K562 (cell line): Measurements from ENCODE around the gene STARD13. TPM values are rescaled to one million over a fixed set of nuclear protein-coding genes. Genes with fewer than 3 reads are reported as not detected.

Source experiments
- ATAC-seq: fragments of 200-7000 bp; cut with Tn5 transposase; 3 replicates; pipeline ENCODE4 v1.9.1; 2020; ENCODE audit warnings: moderate library complexity
- BruUV-seq: library from RNA; stranded (reverse); fragments of 400-500 nt; replicated peaks from 2 replicates; lab custom pipeline; 2021; lab: Mats Ljungman, UMichigan
- CTCF ChIA-PET: fragments of 300-600 bp; formaldehyde crosslinking; extraction: SDS; loops from one replicate; lab custom pipeline; 2021; ENCODE audit warnings: low intra/inter-chr PET ratio; lab: Yijun Ruan, JAX
- POLR2A ChIA-PET: fragments of 300-600, 350-650 bp; sonication (Branson Sonifier 250); formaldehyde crosslinking; extraction: SDS; loops from one replicate; lab custom pipeline; 2021; ENCODE audit warnings: antibody characterized with exemption, inconsistent platforms; lab: Yijun Ruan, JAX
- DNase-seq, 4 experiments: peaks; one replicate each; pipeline versions ENCODE4 v3.0.0 to v3.0.0-alpha.2; 2011 to 2018; ENCODE audit warnings: low spot score in 3 of 4, mixed read lengths in 3 of 4; ENCODE audit errors: extremely low read depth in 1 of 4
- FAIRE-seq: peaks from 2 replicates; lab custom pipeline; 2011; peaks lifted over from hg19 to GRCh38; lab: Jason Lieb, UNC
- H2AFZ ChIP-seq: 2 replicates; pipeline ENCODE4 v1.6.0; 2011; ENCODE audit warnings: low read depth, low read length, control low read depth, inconsistent platforms
- H3K27ac ChIP-seq: fragments of 200-600 bp; 3 replicates; pipeline ENCODE4 v1.8.0; 2011; ENCODE audit warnings: low read depth, mild to moderate bottlenecking, control low read depth, inconsistent platforms, low read length, moderate library complexity, mixed read lengths; ENCODE audit errors: extremely low read depth
- H3K27me3 ChIP-seq, 2 experiments: fragments of 300-600 bp in 1 of 2; 2 replicates in 1 of 2; 3 replicates in 1 of 2; pipeline versions ENCODE4 v1.6.0 to v1.8.0; 2011; ENCODE audit warnings: inconsistent platforms in 2 of 2, low read length in 2 of 2, mild to moderate bottlenecking in 1 of 2, mixed read lengths in 1 of 2, moderate library complexity in 1 of 2; ENCODE audit not compliant: control insufficient read depth in 2 of 2, insufficient read depth in 2 of 2
- H3K36me3 ChIP-seq: fragments of 300-600 bp; 3 replicates; pipeline ENCODE4 v1.8.0; 2011; ENCODE audit warnings: mild to moderate bottlenecking, low read length, inconsistent platforms; ENCODE audit not compliant: control insufficient read depth, insufficient read depth
- H3K4me1 ChIP-seq, 2 experiments: fragments of 200-600 bp in 1 of 2; replicated peaks in 1 of 2; 2 replicates in 1 of 2; 3 replicates in 1 of 2; pipeline versions ENCODE4 v1.5.1 to v1.8.0; 2011; ENCODE audit warnings: inconsistent platforms in 2 of 2, low read length in 2 of 2, mild to moderate bottlenecking in 1 of 2, mixed read lengths in 1 of 2, moderate library complexity in 1 of 2; ENCODE audit not compliant: control insufficient read depth in 2 of 2, insufficient read depth in 2 of 2
- H3K4me2 ChIP-seq: 2 replicates; pipeline ENCODE4 v1.6.1; 2011; ENCODE audit warnings: low read length, control low read depth, inconsistent platforms, mixed read lengths; ENCODE audit not compliant: insufficient read depth
- H3K4me3 ChIP-seq: fragments of 200-600 bp; sonication (generic), shearing (Covaris generic); 2 replicates; pipeline ENCODE4 v1.5.1; 2016; ENCODE audit warnings: control low read depth, inconsistent platforms
- H3K79me2 ChIP-seq: fragments of 200-600 bp; 3 replicates; pipeline ENCODE4 v1.8.0; 2011; ENCODE audit warnings: low read length, inconsistent platforms; ENCODE audit not compliant: control insufficient read depth, insufficient read depth
- H3K9ac ChIP-seq, 2 experiments: 2 replicates each; pipeline versions ENCODE4 v1.6.0 to v1.6.1; 2011; ENCODE audit warnings: low read depth in 2 of 2, low read length in 2 of 2, control low read depth in 1 of 2, inconsistent platforms in 1 of 2, mild to moderate bottlenecking in 1 of 2, mixed read lengths in 1 of 2; ENCODE audit not compliant: insufficient read depth in 1 of 2
- H3K9me1 ChIP-seq: one replicate; pipeline ENCODE4 v1.6.0; 2011; ENCODE audit warnings: inconsistent platforms, mild to moderate bottlenecking, low read length, moderate library complexity; ENCODE audit not compliant: control insufficient read depth, insufficient read depth
- H3K9me3 ChIP-seq: replicated peaks from 2 replicates; pipeline ENCODE4 v1.5.1; 2011; ENCODE audit warnings: low read depth, low read length, inconsistent platforms; ENCODE audit not compliant: control insufficient read depth, insufficient read depth
- H4K20me1 ChIP-seq: replicated peaks from 2 replicates; pipeline ENCODE4 v1.6.1; 2011; ENCODE audit warnings: low read length, inconsistent platforms, mixed read lengths; ENCODE audit not compliant: control insufficient read depth, insufficient read depth
- ATF1 ChIP-seq, 2 experiments: fragments of 450-650 bp in 1 of 2; IDR thresholded peaks; 2 replicates each; pipeline ENCODE4 v1.6.1; 2016; ENCODE audit warnings: missing compliant biosample characterization in 1 of 2, missing genetic modification characterization in 1 of 2
- HNRNPH1 ChIP-seq: fragments of 200-400 bp; formaldehyde crosslinking; optimal IDR thresholded peaks from 2 replicates; pipeline ENCODE3; 2017; ENCODE audit warnings: low read depth, mild to moderate bottlenecking, low read length, moderate library complexity
- LARP7 ChIP-seq: fragments of 450-650 bp; IDR thresholded peaks from 2 replicates; pipeline ENCODE4 v1.6.1; 2016
- PCBP1 ChIP-seq: fragments of 200-400 bp; formaldehyde crosslinking; IDR thresholded peaks from 2 replicates; pipeline ENCODE4 v1.6.1; 2018; ENCODE audit warnings: mild to moderate bottlenecking, low read depth, low read length; ENCODE audit not compliant: poor library complexity, severe bottlenecking
- RBM39 ChIP-seq: fragments of 200-400 bp; formaldehyde crosslinking; optimal IDR thresholded peaks from 2 replicates; pipeline ENCODE3; 2018; ENCODE audit warnings: low read depth, low read length
- SMARCA4 ChIP-seq: fragments of 450-650 bp; IDR thresholded peaks from 2 replicates; pipeline ENCODE4 v1.6.1; 2016
- STAT5A ChIP-seq: IDR thresholded peaks from 2 replicates; pipeline ENCODE4 v1.6.1; 2012; ENCODE audit warnings: low read length, inconsistent platforms, borderline replicate concordance
- THRB ChIP-seq: fragments of 450-650 bp; formaldehyde crosslinking; conservative IDR thresholded peaks from 2 replicates; pipeline ENCODE4 v1.4.0; 2022; ENCODE audit warnings: mild to moderate bottlenecking, missing genetic modification characterization
- ZBTB5 ChIP-seq: fragments of 450-650 bp; IDR thresholded peaks from 2 replicates; pipeline ENCODE4 v1.6.1; 2017; ENCODE audit warnings: antibody characterized with exemption
- ZC3H11A ChIP-seq: IDR thresholded peaks from 2 replicates; pipeline ENCODE4 v1.6.1; 2012; ENCODE audit warnings: low read depth, low read length, improper control_type of control experiment
- ZFPM2 ChIP-seq: fragments of 250-450 bp; sonication (Bioruptor Pico); IDR thresholded peaks from 2 replicates; pipeline ENCODE4 v1.5.1; 2022; ENCODE audit warnings: mild to moderate bottlenecking
- WGBS: fragments of 100-300 bp; shearing (Covaris generic); methylation state at CpG from one replicate; pipeline ENCODE4 v1.1.6; 2016; ENCODE audit warnings: low coverage, mixed read lengths; ENCODE audit not compliant: insufficient coverage; ENCODE audit errors: missing lambda C conversion rate; 5-methylcytosine and 5-hydroxymethylcytosine counted together
- in situ Hi-C: fragments of 300-500 bp; cut with MboI; formaldehyde crosslinking; loops from 4 replicates; pipeline ENCODE4 v1.15.0; 2018; ENCODE audit warnings: inconsistent platforms, mixed read lengths
- intact Hi-C: fragments of 100-400 bp; cut with micrococcal nuclease; formaldehyde crosslinking; loops from 2 replicates; pipeline ENCODE4 v1.14.2; 2022
- polyA plus RNA-seq, 8 experiments: library from polyadenylated mRNA; depleted of rRNA in 4 of 8; stranded (reverse) in 5 of 8; unstranded in 3 of 8; fragments of >200 nt; fragmentation: Nextera tagmentation in 2 of 8; fragmentation: Illumina TruSeq in 1 of 8; extraction: Ambion mirVana in 2 of 8; extraction: Trizol in 1 of 8; gene quantifications; 2 replicates each; pipeline versions ENCODE4 v1.2.1 to v1.2.3, GENCODE V29; 2011 to 2014; ENCODE audit warnings: inconsistent platforms in 1 of 8, missing spikeins in 1 of 8
- total RNA-seq, 7 experiments: library from RNA; depleted of rRNA in 6 of 7; stranded (reverse); fragments of >200 nt in 6 of 7; fragmentation: Illumina TruSeq in 2 of 7; extraction: Trizol in 2 of 7; gene quantifications; 2 replicates each; pipeline versions ENCODE4 v1.2.1 to v1.2.3, GENCODE V29; 2011 to 2021; ENCODE audit warnings: low replicate concordance in 1 of 7
- TF ChIP-seq, protein P1 (sequence below): fragments of 450-650 bp; IDR thresholded peaks from 2 replicates; pipeline ENCODE4 v1.6.1; 2016; ENCODE audit warnings: antibody characterized with exemption
- TF ChIP-seq, protein P2 (sequence below), 2 experiments: fragments of 150-350 bp in 1 of 2; IDR thresholded peaks; 2 replicates each; pipeline ENCODE4 v1.6.1; 2012 to 2016; ENCODE audit warnings: low read depth in 2 of 2, low read length in 2 of 2, mild to moderate bottlenecking in 1 of 2, moderate library complexity in 1 of 2
- TF ChIP-seq, protein P3 (sequence below): fragments of 450-650 bp; IDR thresholded peaks from 2 replicates; pipeline ENCODE4 v1.6.1; 2016; ENCODE audit warnings: low read depth, mild to moderate bottlenecking, moderate library complexity

Gene STARD13
- total and polyA plus RNA-seq, 9 of the 15 experiments (the other 6 are each of a cell fraction or from before 2014, with no cell fraction given): 0.11 TPM; not detected in 8

DNA sequence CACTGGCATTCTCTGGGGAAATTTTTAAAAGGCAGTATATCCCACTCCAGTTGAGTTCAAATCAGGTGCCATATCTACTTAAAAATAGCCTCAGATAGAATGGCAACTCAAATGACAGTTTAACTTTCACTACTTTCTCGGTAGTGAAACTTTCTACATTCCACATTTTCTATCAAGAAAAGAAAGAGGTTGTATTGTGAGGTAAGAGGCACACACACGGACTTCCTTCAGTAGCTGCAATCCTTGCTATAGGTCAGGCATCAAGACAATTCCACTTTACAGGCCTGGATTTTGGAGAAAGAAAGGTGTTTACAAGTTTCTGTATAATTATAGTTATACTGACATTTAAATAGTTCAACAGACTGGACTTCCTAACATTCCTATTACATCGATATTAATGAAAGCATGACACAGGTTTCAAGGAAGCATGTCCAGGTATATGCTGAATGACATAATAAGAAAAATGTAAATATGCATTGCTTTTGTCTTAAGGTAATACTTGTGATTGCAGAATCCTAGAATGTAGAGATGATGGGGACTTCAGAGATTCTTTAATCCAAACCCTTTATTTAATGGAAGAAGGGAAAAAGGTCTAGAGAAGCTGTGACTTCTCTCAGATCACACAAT is 5.2 kb downstream of the STARD13 start:
- no TSS peak for BruUV-seq
- POLR2A ChIA-PET: no interaction called here
- no peaks in the 10 kb centered on the region for H3K79me2 ChIP-seq
- H3K9ac ChIP-seq: no peak overlapping the region
- no peaks in the 10 kb centered on the region for H3K4me1 ChIP-seq
- H2AFZ ChIP-seq: no peak overlapping the region
- H3K4me3 ChIP-seq: no peak overlapping the region
- no peak overlapping the region for H3K27ac ChIP-seq
- CTCF ChIA-PET: no interaction called here
- no peaks in the 10 kb centered on the region for H3K36me3 ChIP-seq
- no peaks in the 10 kb centered on the region for H4K20me1 ChIP-seq
- intact Hi-C loops (no loop called here), in situ Hi-C loops (no loop called here)
- no peak for DNase-seq
- no peaks in the 10 kb centered on the region for H3K9me1 ChIP-seq
- no peak for ATAC-seq
- WGBS: 6% methylated on average over 2 of the region's 3 CpGs
- H3K27me3 ChIP-seq: peaks cover 0 to 2% of the 10 kb centered on the region in 2 experiments; a peak in 3 of 5 replicates
- no peak overlapping the region for H3K4me2 ChIP-seq
- FAIRE-seq: no peak
- no peaks in the 10 kb centered on the region for H3K9me3 ChIP-seq
- TF ChIP-seq RBM39 (no peak), STAT5A (no peak), ATF1 (CRISPR knock-in tag; IDR thresholded peaks at IDR 0.05) (no peak), ATF1 (tag; IDR thresholded peaks at IDR 0.05) (no peak), PCBP1 (no peak), SMARCA4 (no peak), LARP7 (no peak), ZBTB5 (no peak), ZC3H11A (no peak), HNRNPH1 (no peak), THRB (CRISPR knock-in tag) (no peak), ZFPM2 (CRISPR knock-in tag) (no peak)
- TF ChIP-seq, protein P1, sequence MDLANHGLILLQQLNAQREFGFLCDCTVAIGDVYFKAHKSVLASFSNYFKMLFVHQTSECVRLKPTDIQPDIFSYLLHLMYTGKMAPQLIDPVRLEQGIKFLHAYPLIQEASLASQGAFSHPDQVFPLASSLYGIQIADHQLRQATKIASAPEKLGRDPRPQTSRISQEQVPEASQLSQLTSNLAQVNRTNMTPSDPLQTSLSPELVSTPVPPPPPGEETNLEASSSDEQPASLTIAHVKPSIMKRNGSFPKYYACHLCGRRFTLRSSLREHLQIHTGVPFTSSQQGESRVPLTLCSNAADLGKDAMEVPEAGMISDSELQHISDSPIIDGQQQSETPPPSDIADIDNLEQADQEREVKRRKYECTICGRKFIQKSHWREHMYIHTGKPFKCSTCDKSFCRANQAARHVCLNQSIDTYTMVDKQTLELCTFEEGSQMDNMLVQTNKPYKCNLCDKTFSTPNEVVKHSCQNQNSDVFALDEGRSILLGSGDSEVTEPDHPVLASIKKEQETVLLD: no peak
- TF ChIP-seq, protein P2, sequence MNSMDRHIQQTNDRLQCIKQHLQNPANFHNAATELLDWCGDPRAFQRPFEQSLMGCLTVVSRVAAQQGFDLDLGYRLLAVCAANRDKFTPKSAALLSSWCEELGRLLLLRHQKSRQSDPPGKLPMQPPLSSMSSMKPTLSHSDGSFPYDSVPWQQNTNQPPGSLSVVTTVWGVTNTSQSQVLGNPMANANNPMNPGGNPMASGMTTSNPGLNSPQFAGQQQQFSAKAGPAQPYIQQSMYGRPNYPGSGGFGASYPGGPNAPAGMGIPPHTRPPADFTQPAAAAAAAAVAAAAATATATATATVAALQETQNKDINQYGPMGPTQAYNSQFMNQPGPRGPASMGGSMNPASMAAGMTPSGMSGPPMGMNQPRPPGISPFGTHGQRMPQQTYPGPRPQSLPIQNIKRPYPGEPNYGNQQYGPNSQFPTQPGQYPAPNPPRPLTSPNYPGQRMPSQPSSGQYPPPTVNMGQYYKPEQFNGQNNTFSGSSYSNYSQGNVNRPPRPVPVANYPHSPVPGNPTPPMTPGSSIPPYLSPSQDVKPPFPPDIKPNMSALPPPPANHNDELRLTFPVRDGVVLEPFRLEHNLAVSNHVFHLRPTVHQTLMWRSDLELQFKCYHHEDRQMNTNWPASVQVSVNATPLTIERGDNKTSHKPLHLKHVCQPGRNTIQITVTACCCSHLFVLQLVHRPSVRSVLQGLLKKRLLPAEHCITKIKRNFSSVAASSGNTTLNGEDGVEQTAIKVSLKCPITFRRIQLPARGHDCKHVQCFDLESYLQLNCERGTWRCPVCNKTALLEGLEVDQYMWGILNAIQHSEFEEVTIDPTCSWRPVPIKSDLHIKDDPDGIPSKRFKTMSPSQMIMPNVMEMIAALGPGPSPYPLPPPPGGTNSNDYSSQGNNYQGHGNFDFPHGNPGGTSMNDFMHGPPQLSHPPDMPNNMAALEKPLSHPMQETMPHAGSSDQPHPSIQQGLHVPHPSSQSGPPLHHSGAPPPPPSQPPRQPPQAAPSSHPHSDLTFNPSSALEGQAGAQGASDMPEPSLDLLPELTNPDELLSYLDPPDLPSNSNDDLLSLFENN (IDR thresholded peaks at IDR 0.05; ENCODE audit: low read depth in 2 of 2, low read length in 2 of 2): no peak
- TF ChIP-seq, protein P3, sequence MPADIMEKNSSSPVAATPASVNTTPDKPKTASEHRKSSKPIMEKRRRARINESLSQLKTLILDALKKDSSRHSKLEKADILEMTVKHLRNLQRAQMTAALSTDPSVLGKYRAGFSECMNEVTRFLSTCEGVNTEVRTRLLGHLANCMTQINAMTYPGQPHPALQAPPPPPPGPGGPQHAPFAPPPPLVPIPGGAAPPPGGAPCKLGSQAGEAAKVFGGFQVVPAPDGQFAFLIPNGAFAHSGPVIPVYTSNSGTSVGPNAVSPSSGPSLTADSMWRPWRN: no peak
